HL-60 (cell line): Measurements from ENCODE around the gene FTO.

Experiments used
- GABPA ChIP-seq: IDR thresholded peaks from 2 replicates; pipeline ENCODE4 v1.6.1; 2012; ENCODE audit warnings: low read depth
- POLR2AphosphoS5 ChIP-seq: IDR thresholded peaks from 2 replicates; pipeline ENCODE4 v1.6.1; 2012; ENCODE audit warnings: low read depth
- TF ChIP-seq, protein P1 (sequence below): IDR thresholded peaks from one replicate; pipeline ENCODE4 v1.5.1; 2011; ENCODE audit warnings: low read length, control low read depth, inconsistent platforms; ENCODE audit not compliant: insufficient read depth
- TF ChIP-seq, protein P2 (sequence below): IDR thresholded peaks from 2 replicates; pipeline ENCODE4 v1.6.1; 2012; ENCODE audit warnings: low read depth; ENCODE audit not compliant: insufficient replicate concordance

DNA sequence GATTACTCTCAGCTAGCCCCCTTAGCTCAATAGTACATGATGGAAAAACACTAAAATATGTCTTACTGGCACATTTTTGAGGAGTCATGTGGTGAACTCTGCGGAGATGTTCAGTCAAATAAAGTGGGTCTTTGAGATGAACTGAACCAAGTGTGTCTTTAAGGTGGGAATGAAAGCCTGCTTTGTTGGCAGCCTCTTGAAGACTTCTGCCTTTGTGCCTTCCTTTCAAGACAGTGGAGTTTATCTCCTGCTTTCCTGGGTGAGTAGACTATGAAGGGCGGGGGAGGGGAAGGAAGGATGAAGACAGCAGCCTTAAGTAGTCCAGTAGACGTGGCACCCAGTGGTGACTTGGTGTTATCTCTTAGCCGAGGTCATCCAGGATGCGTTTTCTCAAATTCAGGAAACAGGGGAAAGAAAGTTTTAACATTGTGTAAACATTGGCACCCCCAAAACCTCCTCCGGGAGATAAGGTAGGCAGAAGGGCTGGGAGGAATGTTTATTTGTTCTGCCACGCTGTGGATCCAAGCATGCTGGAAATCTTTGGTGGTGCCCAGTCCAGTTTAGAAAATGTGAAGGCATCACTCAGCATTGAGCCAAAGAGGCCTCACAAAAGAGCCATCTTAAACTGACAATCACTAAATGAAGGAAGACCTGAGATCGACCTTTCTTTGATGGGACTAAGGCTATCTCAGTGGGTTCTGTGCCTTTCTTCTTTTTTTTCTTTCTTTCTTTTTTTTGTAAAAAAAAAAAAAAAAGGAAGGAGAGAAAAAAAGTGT lies 220.6 kb downstream of the FTO start:
- TF ChIP-seq, protein P1, sequence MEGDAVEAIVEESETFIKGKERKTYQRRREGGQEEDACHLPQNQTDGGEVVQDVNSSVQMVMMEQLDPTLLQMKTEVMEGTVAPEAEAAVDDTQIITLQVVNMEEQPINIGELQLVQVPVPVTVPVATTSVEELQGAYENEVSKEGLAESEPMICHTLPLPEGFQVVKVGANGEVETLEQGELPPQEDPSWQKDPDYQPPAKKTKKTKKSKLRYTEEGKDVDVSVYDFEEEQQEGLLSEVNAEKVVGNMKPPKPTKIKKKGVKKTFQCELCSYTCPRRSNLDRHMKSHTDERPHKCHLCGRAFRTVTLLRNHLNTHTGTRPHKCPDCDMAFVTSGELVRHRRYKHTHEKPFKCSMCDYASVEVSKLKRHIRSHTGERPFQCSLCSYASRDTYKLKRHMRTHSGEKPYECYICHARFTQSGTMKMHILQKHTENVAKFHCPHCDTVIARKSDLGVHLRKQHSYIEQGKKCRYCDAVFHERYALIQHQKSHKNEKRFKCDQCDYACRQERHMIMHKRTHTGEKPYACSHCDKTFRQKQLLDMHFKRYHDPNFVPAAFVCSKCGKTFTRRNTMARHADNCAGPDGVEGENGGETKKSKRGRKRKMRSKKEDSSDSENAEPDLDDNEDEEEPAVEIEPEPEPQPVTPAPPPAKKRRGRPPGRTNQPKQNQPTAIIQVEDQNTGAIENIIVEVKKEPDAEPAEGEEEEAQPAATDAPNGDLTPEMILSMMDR: no peak
- no peak for TF ChIP-seq POLR2AphosphoS5
- TF ChIP-seq, protein P2, sequence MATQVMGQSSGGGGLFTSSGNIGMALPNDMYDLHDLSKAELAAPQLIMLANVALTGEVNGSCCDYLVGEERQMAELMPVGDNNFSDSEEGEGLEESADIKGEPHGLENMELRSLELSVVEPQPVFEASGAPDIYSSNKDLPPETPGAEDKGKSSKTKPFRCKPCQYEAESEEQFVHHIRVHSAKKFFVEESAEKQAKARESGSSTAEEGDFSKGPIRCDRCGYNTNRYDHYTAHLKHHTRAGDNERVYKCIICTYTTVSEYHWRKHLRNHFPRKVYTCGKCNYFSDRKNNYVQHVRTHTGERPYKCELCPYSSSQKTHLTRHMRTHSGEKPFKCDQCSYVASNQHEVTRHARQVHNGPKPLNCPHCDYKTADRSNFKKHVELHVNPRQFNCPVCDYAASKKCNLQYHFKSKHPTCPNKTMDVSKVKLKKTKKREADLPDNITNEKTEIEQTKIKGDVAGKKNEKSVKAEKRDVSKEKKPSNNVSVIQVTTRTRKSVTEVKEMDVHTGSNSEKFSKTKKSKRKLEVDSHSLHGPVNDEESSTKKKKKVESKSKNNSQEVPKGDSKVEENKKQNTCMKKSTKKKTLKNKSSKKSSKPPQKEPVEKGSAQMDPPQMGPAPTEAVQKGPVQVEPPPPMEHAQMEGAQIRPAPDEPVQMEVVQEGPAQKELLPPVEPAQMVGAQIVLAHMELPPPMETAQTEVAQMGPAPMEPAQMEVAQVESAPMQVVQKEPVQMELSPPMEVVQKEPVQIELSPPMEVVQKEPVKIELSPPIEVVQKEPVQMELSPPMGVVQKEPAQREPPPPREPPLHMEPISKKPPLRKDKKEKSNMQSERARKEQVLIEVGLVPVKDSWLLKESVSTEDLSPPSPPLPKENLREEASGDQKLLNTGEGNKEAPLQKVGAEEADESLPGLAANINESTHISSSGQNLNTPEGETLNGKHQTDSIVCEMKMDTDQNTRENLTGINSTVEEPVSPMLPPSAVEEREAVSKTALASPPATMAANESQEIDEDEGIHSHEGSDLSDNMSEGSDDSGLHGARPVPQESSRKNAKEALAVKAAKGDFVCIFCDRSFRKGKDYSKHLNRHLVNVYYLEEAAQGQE: no peak
- TF ChIP-seq GABPA: no peak
